SK-N-MC (cell line): Measurements from ENCODE around the gene ANO6.

ENCODE experiments used
- EZH2 ChIP-seq: fragments of 200-600 bp; sonication (generic); IDR thresholded peaks from one replicate; pipeline ENCODE4 v1.6.1; 2017; ENCODE audit warnings: antibody characterized with exemption
- POLR2AphosphoS5 ChIP-seq: IDR thresholded peaks from 2 replicates; pipeline ENCODE4 v1.6.1; 2012; ENCODE audit warnings: mild to moderate bottlenecking, low read depth, low read length, borderline replicate concordance

GRCh38 chr12:45312012-45312411 lies 96.1 kb downstream of the ANO6 start:
- TF ChIP-seq EZH2 = no peak
- no peak for TF ChIP-seq POLR2AphosphoS5
